Lower lobe of right lung (tissue), 2 donors: Measurements from ENCODE around the gene CELF1. TPM values are rescaled to one million over a fixed set of nuclear protein-coding genes. Genes with fewer than 3 reads are reported as not detected.

Source experiments
- ATAC-seq, 2 donors: fragments of 200-7000 bp; cut with Tn5 transposase; one replicate each; pipeline ENCODE4 v1.9.1; 2020 to 2022; ENCODE audit warnings: mild to moderate bottlenecking in 2 of 2, moderate library complexity in 2 of 2
- DNase-seq: peaks from one replicate; pipeline ENCODE4 v3.0.0-alpha.2; 2020
- H3K27ac ChIP-seq: fragments of 200-600 bp; one replicate; pipeline ENCODE4 v1.8.0; 2022
- H3K27me3 ChIP-seq: fragments of 200-600 bp; one replicate; pipeline ENCODE4 v1.8.0; 2022; ENCODE audit warnings: low read depth
- H3K36me3 ChIP-seq: fragments of 200-600 bp; one replicate; pipeline ENCODE4 v1.8.0; 2022; ENCODE audit warnings: mild to moderate bottlenecking
- H3K4me1 ChIP-seq: fragments of 200-600 bp; one replicate; pipeline ENCODE4 v1.8.0; 2022
- H3K4me3 ChIP-seq: fragments of 200-600 bp; one replicate; pipeline ENCODE4 v1.8.0; 2022; ENCODE audit warnings: mild to moderate bottlenecking
- H3K9me3 ChIP-seq: fragments of 200-600 bp; one replicate; pipeline ENCODE4 v1.8.0; 2022
- CTCF ChIP-seq: fragments of 200-600 bp; IDR thresholded peaks from one replicate; pipeline ENCODE4 v1.8.0; 2022; ENCODE audit warnings: antibody characterized with exemption, mild to moderate bottlenecking
- intact Hi-C: fragments of 100-400 bp; cut with DNase I; formaldehyde crosslinking; loops from one replicate; pipeline ENCODE4 v1.11.0; 2022
- total RNA-seq: library from RNA; stranded (reverse); fragmentation: NEBNext Ultra II Directional; extraction: Animal tissue kit (Norgen Biotek cat#: 25700); gene quantifications from one replicate; pipeline ENCODE4 v1.2.1, GENCODE V29; 2021
- donor health status: DM: no; HTN: yes; CAD: no; lungs with severe emphysema.

CELF1 gene
- total RNA-seq, 1 donor from 2014 or later: 105 TPM

- no peak overlapping the region for H3K4me3 ChIP-seq
- H3K36me3 ChIP-seq: peaks cover 50% of the 10 kb centered on the region
- no peaks in the 10 kb centered on the region for H3K9me3 ChIP-seq
- no peaks in the 10 kb centered on the region for H3K27me3 ChIP-seq
- no peak for TF ChIP-seq CTCF
- no peak overlapping the region for H3K27ac ChIP-seq
- ATAC-seq: no peak
- peaks cover 14% of the 10 kb centered on the region for H3K4me1 ChIP-seq
- DNase-seq: no peak
- intact Hi-C loops: no loop called here
These were observed 30.9 kb upstream of the CELF1 start for GRCh38 chr11:47583844-47584243.

GRCh38 chr11:47578524-47579494 is 25.9 kb upstream of the CELF1 start, which contains the start of the genes KBTBD4 and NDUFS3:
TSS of gene KBTBD4 (minus strand) at chr11:47578970. CDS start at chr11:47578951, 19 bp downstream.
TSS of gene NDUFS3 (plus strand) at chr11:47579074. CDS start at chr11:47579092, 18 bp downstream.
- ATAC-seq (peak; percentile 97), DNase-seq (peak; percentile 91)
- no peaks in the 10 kb centered on the region for H3K9me3 ChIP-seq
- H3K4me3 ChIP-seq: peak within 1 kb of the TSS; percentile 86
- peak within 1 kb of the TSS; percentile 84 for H3K27ac ChIP-seq
- H3K4me1 ChIP-seq: peaks cover 31% of the 10 kb centered on the region
- no peak for TF ChIP-seq CTCF
- H3K27me3 ChIP-seq: no peaks in the 10 kb centered on the region
- peaks cover 74% of the 10 kb centered on the region for H3K36me3 ChIP-seq
- intact Hi-C loops: no loop called here

- H3K4me3 ChIP-seq: peak overlapping the region; percentile 86
- intact Hi-C loops: no loop called here
- no peak for TF ChIP-seq CTCF
- ATAC-seq (no peak), DNase-seq (peak; percentile 20)
- H3K4me1 ChIP-seq: peaks cover 34% of the 10 kb centered on the region
- no peak overlapping the region for H3K27ac ChIP-seq
- peaks cover 74% of the 10 kb centered on the region for H3K36me3 ChIP-seq
- H3K9me3 ChIP-seq: no peaks in the 10 kb centered on the region
- no peaks in the 10 kb centered on the region for H3K27me3 ChIP-seq
These were observed 24.6 kb upstream of the CELF1 start for GRCh38 chr11:47577460-47578041.

- ATAC-seq: no peak
- peak; percentile 37 for DNase-seq
- intact Hi-C loops: no loop called here
- peaks cover 89% of the 10 kb centered on the region for H3K36me3 ChIP-seq
- H3K27ac ChIP-seq: no peak overlapping the region
- TF ChIP-seq CTCF: no peak
- H3K27me3 ChIP-seq: no peaks in the 10 kb centered on the region
- H3K9me3 ChIP-seq: no peaks in the 10 kb centered on the region
- peaks cover 33% of the 10 kb centered on the region for H3K4me1 ChIP-seq
- no peak overlapping the region for H3K4me3 ChIP-seq
These were observed 20.4 kb upstream of the CELF1 start for GRCh38 chr11:47573321-47573720.

GRCh38 chr11:47572715-47573255 is 19.9 kb upstream of the CELF1 start:
- peaks cover 28% of the 10 kb centered on the region for H3K4me1 ChIP-seq

More at GRCh38 chr11:47572715-47573255, 19.9 kb upstream of the CELF1 start:
- no peak for ATAC-seq
- Histone ChIP-seq H3K4me3 (no peak overlapping the region), H3K27ac (no peak overlapping the region), H3K27me3 (no peaks in the 10 kb centered on the region), H3K9me3 (no peaks in the 10 kb centered on the region), H3K36me3 (peaks cover 92% of the 10 kb centered on the region)
- TF ChIP-seq CTCF: no peak
- intact Hi-C loops: no loop called here
- DNase-seq: peak; percentile 12
